GM20000 (cell line): ENCODE measurements around the gene LCOR.

Source experiments
- DNase-seq: peaks from one replicate; pipeline ENCODE4 v3.0.0; 2012; ENCODE audit warnings: low spot score
- TF ChIP-seq, protein P1 (sequence below): IDR thresholded peaks from 2 replicates; pipeline ENCODE4 v1.5.1; 2012; ENCODE audit warnings: mild to moderate bottlenecking, control low read depth; ENCODE audit errors: extremely low read depth, missing control alignments

LCOR gene

DNA sequence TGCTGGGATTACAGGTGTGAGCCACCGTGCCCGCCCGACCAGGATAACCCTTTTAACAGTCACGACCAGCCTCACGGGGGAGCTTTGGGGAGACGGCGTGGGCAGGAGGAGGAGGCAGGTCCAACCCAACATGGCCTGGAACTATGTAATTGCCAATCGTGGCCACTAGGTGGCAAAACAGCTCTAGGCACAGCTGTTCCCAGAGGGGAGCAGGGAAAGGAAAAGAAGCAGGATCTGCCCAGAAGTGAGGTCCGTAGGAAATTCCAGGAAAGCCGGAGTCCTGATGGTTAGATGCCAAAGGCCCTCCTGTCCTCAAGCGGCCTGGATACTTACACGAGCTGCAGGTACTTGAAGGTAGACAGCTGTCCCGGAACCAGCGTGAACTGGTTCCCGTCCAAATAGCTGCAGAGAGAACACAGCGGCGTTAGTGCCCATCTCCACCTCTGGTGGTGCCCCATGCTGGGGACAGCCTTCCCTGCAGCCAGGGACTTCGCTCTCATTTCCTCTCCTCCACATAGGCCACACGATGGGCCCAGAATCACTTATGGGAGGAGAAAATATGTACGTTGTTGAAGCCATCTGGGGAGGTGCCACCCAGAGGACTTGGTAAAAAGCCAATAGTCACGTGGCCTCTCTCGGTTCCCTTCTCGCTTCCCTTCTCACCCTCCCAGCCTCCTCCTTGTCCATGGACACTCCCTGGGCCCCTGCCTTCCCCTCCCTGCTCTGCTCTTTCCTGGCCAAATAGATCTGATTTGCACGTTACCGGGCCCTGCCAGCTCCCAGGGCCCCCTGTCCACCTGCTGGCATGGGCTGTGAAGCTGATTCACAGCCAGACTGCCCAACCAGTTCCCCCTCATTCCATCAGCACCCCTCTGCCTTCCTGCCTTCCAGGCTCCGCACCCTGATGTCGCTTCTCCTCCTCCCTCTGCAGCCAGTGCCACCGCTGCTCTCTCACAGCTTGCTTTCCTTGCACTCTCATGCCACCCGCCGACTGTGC, 205.6 kb downstream of the LCOR start:
- TF ChIP-seq, protein P1, sequence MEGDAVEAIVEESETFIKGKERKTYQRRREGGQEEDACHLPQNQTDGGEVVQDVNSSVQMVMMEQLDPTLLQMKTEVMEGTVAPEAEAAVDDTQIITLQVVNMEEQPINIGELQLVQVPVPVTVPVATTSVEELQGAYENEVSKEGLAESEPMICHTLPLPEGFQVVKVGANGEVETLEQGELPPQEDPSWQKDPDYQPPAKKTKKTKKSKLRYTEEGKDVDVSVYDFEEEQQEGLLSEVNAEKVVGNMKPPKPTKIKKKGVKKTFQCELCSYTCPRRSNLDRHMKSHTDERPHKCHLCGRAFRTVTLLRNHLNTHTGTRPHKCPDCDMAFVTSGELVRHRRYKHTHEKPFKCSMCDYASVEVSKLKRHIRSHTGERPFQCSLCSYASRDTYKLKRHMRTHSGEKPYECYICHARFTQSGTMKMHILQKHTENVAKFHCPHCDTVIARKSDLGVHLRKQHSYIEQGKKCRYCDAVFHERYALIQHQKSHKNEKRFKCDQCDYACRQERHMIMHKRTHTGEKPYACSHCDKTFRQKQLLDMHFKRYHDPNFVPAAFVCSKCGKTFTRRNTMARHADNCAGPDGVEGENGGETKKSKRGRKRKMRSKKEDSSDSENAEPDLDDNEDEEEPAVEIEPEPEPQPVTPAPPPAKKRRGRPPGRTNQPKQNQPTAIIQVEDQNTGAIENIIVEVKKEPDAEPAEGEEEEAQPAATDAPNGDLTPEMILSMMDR = peak; percentile 87
- DNase-seq = peak; percentile 82

DNA sequence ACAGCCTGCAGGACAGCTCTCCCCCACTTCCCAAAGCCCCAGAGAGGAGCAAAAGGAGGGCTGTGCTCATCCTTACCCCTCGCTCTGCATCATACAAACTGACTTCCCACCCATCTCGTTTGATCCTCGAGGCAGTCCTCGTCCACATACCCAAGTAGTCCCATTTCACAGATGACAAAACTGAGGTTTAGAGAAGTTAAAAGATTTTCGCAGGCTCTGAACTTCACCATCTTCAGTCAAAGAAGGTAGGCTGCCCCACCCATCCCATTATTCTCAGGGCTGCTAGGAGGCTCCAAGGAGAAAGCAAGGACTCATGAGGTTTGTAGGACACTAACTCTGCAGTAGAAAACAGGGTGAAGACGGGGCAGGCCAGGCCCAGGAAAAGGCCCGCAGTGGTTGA, 206.6 kb downstream of the LCOR start:
- no peak for DNase-seq
- TF ChIP-seq, protein P1 = no peak

DNA sequence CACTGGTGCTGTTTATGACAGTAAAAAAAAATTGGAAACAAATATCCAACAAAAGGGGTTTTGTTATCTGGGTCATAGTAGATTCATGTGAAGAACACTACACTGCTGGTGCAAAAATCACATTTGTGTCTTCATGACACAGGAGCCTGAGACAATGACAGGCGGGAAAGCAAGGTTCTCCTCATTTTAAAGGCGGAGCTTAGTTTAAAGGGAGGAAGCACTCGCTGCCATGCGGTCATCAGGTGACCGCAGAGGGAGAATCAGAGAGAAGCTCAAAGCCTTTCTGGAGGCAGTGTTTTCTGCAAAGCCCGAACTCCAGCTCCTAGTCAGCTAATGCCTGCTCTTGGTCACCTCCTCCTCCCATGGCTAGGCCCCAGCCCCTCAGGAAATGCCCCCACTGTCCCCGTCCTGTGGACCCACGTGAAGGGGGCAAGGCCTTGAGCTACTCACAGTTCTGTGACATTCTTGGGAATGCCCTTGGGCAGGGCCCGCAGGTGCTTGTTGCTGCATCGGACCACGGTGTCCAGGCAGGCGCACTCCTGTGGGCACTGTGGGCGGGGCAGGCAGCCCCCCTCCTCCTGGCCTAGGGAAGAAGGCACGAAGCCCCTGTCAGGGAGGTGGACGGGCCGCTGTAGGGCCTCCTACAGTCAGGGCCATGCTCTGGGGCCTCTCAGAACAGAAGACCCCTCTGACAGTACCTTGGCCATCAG, 207.6 kb downstream of the LCOR start:
- no peak for DNase-seq
- TF ChIP-seq, protein P1 = no peak

DNA sequence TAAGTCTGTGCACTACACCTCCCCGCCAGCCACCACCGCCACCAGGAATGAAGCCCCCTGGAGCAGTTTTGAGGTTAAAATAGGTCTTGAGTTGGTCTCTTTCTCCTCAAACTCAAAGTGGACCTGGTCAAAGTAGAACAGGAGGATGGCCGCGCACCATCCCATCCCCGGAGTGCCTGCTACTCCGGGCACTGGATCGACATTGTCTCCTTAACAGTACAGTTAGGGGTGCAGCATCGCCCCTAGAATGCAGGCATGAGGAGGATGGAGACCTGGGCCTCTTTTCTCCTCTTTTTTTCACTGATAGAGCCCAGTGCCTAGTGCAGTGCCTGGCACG, 208.1 kb downstream of the LCOR start:
- TF ChIP-seq, protein P1 = no peak
- no peak for DNase-seq

DNA sequence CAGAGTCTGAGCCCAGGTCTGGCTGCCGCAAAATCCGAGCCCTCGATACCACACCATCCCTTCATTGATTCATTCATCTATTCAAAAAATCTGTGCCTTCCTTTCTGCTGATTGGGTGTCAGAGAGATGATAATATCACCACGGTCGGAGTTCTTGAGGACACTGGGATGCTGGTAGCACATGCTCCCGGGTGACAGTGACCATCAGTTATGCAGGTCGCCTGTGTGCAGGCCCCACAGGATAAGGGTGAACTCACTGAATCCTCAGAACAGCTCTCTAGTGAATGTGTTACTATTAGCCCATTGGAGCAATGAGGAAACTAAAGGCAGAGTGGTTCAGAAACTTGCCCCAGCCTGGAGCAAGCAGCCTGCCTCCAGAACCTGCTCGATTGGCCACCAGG, 208.6 kb downstream of the LCOR start:
- TF ChIP-seq, protein P1 = no peak

DNA sequence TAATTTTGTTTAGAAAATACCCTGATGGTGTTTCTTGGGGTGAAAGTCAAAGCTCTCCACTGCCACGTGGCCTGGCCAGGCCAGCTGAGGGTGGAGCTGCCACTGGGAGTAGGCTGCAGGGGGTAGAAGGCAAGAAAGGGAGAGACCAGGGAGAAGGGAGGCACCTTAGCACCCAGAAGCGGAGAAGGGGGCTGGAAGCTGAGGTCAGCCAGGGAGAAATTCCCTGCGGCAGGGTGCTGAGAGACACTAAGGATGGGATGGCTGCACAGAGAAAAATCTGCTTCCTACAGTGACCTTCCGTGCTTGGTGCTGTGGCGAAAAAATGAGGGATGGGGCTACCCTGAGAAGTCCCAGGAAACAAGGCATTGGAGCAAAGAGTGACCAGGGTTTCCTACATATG, 210.0 kb downstream of the LCOR start:
- DNase-seq = no peak
- TF ChIP-seq, protein P1 = no peak

More for the DNA sequence above, 208.6 kb downstream of the LCOR start:
- no peak for DNase-seq

DNA sequence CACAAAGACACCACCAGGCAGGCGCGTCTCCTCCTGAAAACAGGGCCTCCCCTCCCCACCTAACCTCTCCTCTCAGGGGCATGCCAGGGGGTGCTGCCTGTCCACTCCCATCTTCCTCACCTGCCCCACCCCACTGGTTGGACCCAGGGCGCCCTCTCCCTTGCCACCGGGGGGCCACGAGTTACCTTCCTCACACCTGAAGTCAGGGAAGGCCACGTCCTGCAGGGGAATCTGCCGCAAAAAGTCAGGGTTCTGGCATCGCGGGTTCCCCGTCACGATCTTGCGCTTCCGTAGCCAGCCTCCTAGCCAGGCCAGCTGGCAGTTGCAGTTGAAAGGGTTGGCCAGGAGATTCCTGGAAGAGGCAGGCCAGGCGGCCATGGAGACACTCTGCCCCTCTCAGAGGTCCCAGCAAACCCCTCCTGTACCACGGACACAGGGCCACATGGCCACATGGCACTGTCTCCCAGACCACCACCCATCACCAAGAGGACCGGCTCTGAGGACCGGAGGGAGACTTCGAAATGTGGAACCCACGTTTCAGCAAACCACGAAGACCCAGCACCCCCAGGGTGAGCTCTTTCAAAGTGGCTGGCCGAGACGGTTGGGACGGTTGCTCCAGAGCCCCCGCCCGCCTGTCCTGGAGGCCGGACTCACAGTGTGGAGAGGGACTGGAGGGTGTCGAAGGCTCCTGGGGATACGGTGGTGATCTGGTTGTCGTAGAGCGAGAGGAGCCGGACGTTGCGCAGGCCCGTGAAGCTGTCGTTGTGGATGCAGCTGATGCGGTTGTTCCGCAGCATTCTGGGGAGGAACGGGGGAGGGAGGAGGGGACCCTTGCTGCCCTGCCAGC, 210.8 kb downstream of the LCOR start:
- DNase-seq = no peak
- TF ChIP-seq, protein P1 = no peak
